Neuronal stem cell (in vitro differentiated cells): ENCODE data around the gene CUBN.

Experiments
- DNase-seq: peaks from one replicate; pipeline ENCODE4 v3.0.0-alpha.2; 2013; ENCODE audit warnings: low spot score
- H2AFZ ChIP-seq: one replicate; pipeline ENCODE4 v1.6.1; 2013; ENCODE audit warnings: mild to moderate bottlenecking, low read length, inconsistent platforms
- H2AK5ac ChIP-seq: 2 replicates; pipeline ENCODE4 v1.6.1; 2013; ENCODE audit warnings: low read depth, mild to moderate bottlenecking, inconsistent platforms, low read length, moderate library complexity, mixed read lengths
- H2BK120ac ChIP-seq: 2 replicates; pipeline ENCODE4 v1.6.1; 2013; ENCODE audit warnings: low read depth, mild to moderate bottlenecking, inconsistent platforms, low read length, moderate library complexity, mixed read lengths
- H2BK12ac ChIP-seq: one replicate; pipeline ENCODE4 v1.6.1; 2013; ENCODE audit warnings: low read length, inconsistent platforms
- H2BK15ac ChIP-seq: 2 replicates; pipeline ENCODE4 v1.6.1; 2013; ENCODE audit warnings: mild to moderate bottlenecking, low read length, inconsistent platforms, mixed read lengths
- H2BK5ac ChIP-seq: one replicate; pipeline ENCODE4 v1.6.1; 2013; ENCODE audit warnings: inconsistent platforms, mild to moderate bottlenecking, low read length, moderate library complexity
- H3K14ac ChIP-seq: one replicate; pipeline ENCODE4 v1.6.1; 2013; ENCODE audit warnings: low read length, inconsistent platforms
- H3K18ac ChIP-seq: 2 replicates; pipeline ENCODE4 v1.6.1; 2013; ENCODE audit warnings: low read length, inconsistent platforms
- H3K23ac ChIP-seq: 2 replicates; pipeline ENCODE4 v1.6.1; 2013; ENCODE audit warnings: low read depth, mild to moderate bottlenecking, mixed read lengths, low read length, inconsistent platforms; ENCODE audit not compliant: poor library complexity
- H3K27ac ChIP-seq: replicated peaks from 3 replicates; pipeline ENCODE4 v1.5.1; 2013; ENCODE audit warnings: low read length, inconsistent platforms
- H3K27me3 ChIP-seq, 3 experiments: 2 replicates each; pipeline ENCODE4 v1.6.1; 2013; ENCODE audit warnings: low read length in 3 of 3, mild to moderate bottlenecking in 2 of 3, inconsistent platforms in 1 of 3, low read depth in 1 of 3, mixed read lengths in 1 of 3, moderate library complexity in 1 of 3; ENCODE audit not compliant: control insufficient read depth in 3 of 3, insufficient read depth in 3 of 3
- H3K36me3 ChIP-seq, 2 donors: replicated peaks in 1 of 2; 2 replicates each; pipeline ENCODE4 v1.6.1; 2013; ENCODE audit warnings: low read length in 2 of 2; ENCODE audit not compliant: control insufficient read depth in 2 of 2, insufficient read depth in 2 of 2
- H3K4ac ChIP-seq: 2 replicates; pipeline ENCODE4 v1.6.1; 2013; ENCODE audit warnings: inconsistent platforms, mild to moderate bottlenecking, low read length, moderate library complexity
- H3K4me1 ChIP-seq, 2 donors: 1 replicate in 1 of 2; 2 replicates in 1 of 2; pipeline ENCODE4 v1.6.1; 2013; ENCODE audit warnings: low read length in 2 of 2, low read depth in 1 of 2; ENCODE audit not compliant: control insufficient read depth in 2 of 2, insufficient read depth in 1 of 2
- H3K4me2 ChIP-seq: one replicate; pipeline ENCODE4 v1.6.1; 2013; ENCODE audit warnings: mild to moderate bottlenecking, low read length, inconsistent platforms; ENCODE audit not compliant: insufficient read depth, poor library complexity, severe bottlenecking
- H3K4me3 ChIP-seq, 2 donors: 2 replicates each; pipeline ENCODE4 v1.5.1; 2013; ENCODE audit warnings: low read length in 2 of 2, mild to moderate bottlenecking in 2 of 2, inconsistent platforms in 1 of 2, moderate library complexity in 1 of 2
- H3K79me1 ChIP-seq: one replicate; pipeline ENCODE4 v1.6.1; 2013; ENCODE audit warnings: low read depth, mild to moderate bottlenecking, inconsistent platforms, low read length, moderate library complexity
- H3K9ac ChIP-seq: one replicate; pipeline ENCODE4 v1.6.1; 2013; ENCODE audit warnings: mild to moderate bottlenecking, low read depth, low read length, inconsistent platforms; ENCODE audit not compliant: poor library complexity
- H3K9me3 ChIP-seq, 2 donors: replicated peaks in 1 of 2; 2 replicates each; pipeline versions ENCODE3 to v1.6.1; 2013; ENCODE audit warnings: low read length in 2 of 2, mild to moderate bottlenecking in 2 of 2, inconsistent platforms in 1 of 2, low read depth in 1 of 2, mixed read lengths in 1 of 2, moderate library complexity in 1 of 2; ENCODE audit not compliant: control insufficient read depth in 2 of 2, insufficient read depth in 1 of 2
- H4K8ac ChIP-seq: one replicate; pipeline ENCODE4 v1.6.1; 2013; ENCODE audit warnings: low read depth, mild to moderate bottlenecking, inconsistent platforms, low read length, moderate library complexity
- H4K91ac ChIP-seq: one replicate; pipeline ENCODE4 v1.6.1; 2013; ENCODE audit warnings: low read length, low read depth, mild to moderate bottlenecking, inconsistent platforms; ENCODE audit not compliant: poor library complexity
- whole genome bisulfite sequencing, 2 donors: extraction: QIAGEN DNeasy Blood & Tissue Kit; methylation state at CpG; one replicate each; pipeline ENCODE4 v1.1.7; 2013; ENCODE audit warnings: missing lambda C conversion rate in 2 of 2, mixed read lengths in 1 of 2; ENCODE audit not compliant: insufficient read length in 2 of 2, insufficient replicate concordance in 1 of 2; ENCODE audit errors: extremely low coverage in 2 of 2; 5-methylcytosine and 5-hydroxymethylcytosine counted together

Gene CUBN

GRCh38 chr10:17122726-17123661, 6.6 kb downstream of the CUBN start:
- WGBS, 2 donors: no CpG with 5 or more reads among the region's 5 CpGs
- no peak overlapping the region for H3K27ac ChIP-seq
- no peak for DNase-seq

GRCh38 chr10:17122052-17122451, 7.6 kb downstream of the CUBN start:
- no peak overlapping the region for H3K4me3 ChIP-seq
- no CpG with 5 or more reads among the region's 2 CpGs for WGBS, 2 donors

More at GRCh38 chr10:17122726-17123661, 6.6 kb downstream of the CUBN start:
- Histone ChIP-seq H3K4me2 (no peak overlapping the region), H3K79me1 (no peaks in the 10 kb centered on the region), H3K14ac (no peak overlapping the region), H3K4me3 (no peak overlapping the region), H3K4me1 (peaks cover 3 to 19% of the 10 kb centered on the region in 2 donors), H3K4ac (no peak overlapping the region), H2BK120ac (no peak overlapping the region), H2BK5ac (no peak overlapping the region), H2BK15ac (no peak overlapping the region), H3K23ac (no peak overlapping the region), H2AK5ac (no peak overlapping the region), H3K9ac (no peak overlapping the region), H4K8ac (no peak overlapping the region), H2BK12ac (no peak overlapping the region), H2AFZ (no peak overlapping the region), H3K27me3 (no peaks in the 10 kb centered on the region), H3K9me3 (no peaks in the 10 kb centered on the region), H3K36me3 (peaks cover 0 to 2% of the 10 kb centered on the region in 2 donors), H4K91ac (no peak overlapping the region), H3K18ac (no peak overlapping the region)

GRCh38 chr10:17120694-17121093, 8.9 kb downstream of the CUBN start:
- Histone ChIP-seq H2BK12ac (no peak overlapping the region), H3K27me3 (no peaks in the 10 kb centered on the region), H3K4me1 (peaks cover 3 to 6% of the 10 kb centered on the region in 2 donors), H2BK120ac (no peak overlapping the region), H3K9me3 (no peaks in the 10 kb centered on the region), H3K36me3 (peaks cover 0 to 2% of the 10 kb centered on the region in 2 donors), H3K23ac (no peak overlapping the region), H2AFZ (no peak overlapping the region), H3K14ac (no peak overlapping the region), H3K4me3 (no peak overlapping the region), H3K79me1 (no peaks in the 10 kb centered on the region), H3K4me2 (no peak overlapping the region), H2AK5ac (no peak overlapping the region), H3K4ac (no peak overlapping the region), H2BK5ac (no peak overlapping the region), H3K27ac (no peak overlapping the region), H3K9ac (no peak overlapping the region), H2BK15ac (no peak overlapping the region), H4K8ac (no peak overlapping the region), H3K18ac (no peak overlapping the region), H4K91ac (no peak overlapping the region)
- no CpG with 5 or more reads among the region's 3 CpGs for WGBS, 2 donors
- DNase-seq: no peak

More at GRCh38 chr10:17122052-17122451, 7.6 kb downstream of the CUBN start:
- Histone ChIP-seq H3K36me3 (peaks cover 0 to 2% of the 10 kb centered on the region in 2 donors), H2BK15ac (no peak overlapping the region), H2BK5ac (no peak overlapping the region), H4K8ac (no peak overlapping the region), H3K79me1 (no peaks in the 10 kb centered on the region), H4K91ac (no peak overlapping the region), H3K27me3 (no peaks in the 10 kb centered on the region), H3K9ac (no peak overlapping the region), H2AFZ (no peak overlapping the region), H3K9me3 (no peaks in the 10 kb centered on the region), H2BK12ac (no peak overlapping the region), H3K4me1 (peaks cover 3 to 19% of the 10 kb centered on the region in 2 donors), H3K27ac (no peak overlapping the region), H2AK5ac (no peak overlapping the region), H3K23ac (no peak overlapping the region), H3K14ac (no peak overlapping the region), H2BK120ac (no peak overlapping the region), H3K18ac (no peak overlapping the region), H3K4me2 (no peak overlapping the region), H3K4ac (no peak overlapping the region)
- DNase-seq: no peak

- Histone ChIP-seq H3K4me3 (no peak overlapping the region), H3K4me1 (peaks cover 3 to 6% of the 10 kb centered on the region in 2 donors), H4K91ac (no peak overlapping the region), H3K14ac (no peak overlapping the region), H2BK12ac (no peak overlapping the region), H2AFZ (no peak overlapping the region), H3K27ac (no peak overlapping the region), H4K8ac (no peak overlapping the region), H2BK120ac (no peak overlapping the region), H3K4ac (no peak overlapping the region), H3K23ac (no peak overlapping the region), H2BK15ac (no peak overlapping the region), H3K9ac (no peak overlapping the region), H3K18ac (no peak overlapping the region), H3K4me2 (no peak overlapping the region), H2AK5ac (no peak overlapping the region), H3K27me3 (no peaks in the 10 kb centered on the region), H3K9me3 (peaks cover 0 to 2% of the 10 kb centered on the region in 2 donors), H3K36me3 (peaks cover 0 to 2% of the 10 kb centered on the region in 2 donors), H2BK5ac (no peak overlapping the region), H3K79me1 (no peaks in the 10 kb centered on the region)
- DNase-seq: no peak
- whole genome bisulfite sequencing, 2 donors: no CpG with 5 or more reads among the region's 3 CpGs
Observed at GRCh38 chr10:17119845-17120244, 9.8 kb downstream of the CUBN start.
